ENCODE results near the gene INCA1. TPM values are rescaled to one million over a fixed set of nuclear protein-coding genes. Genes with fewer than 3 reads are reported as not detected.

The INCA1 gene
- total and polyA plus RNA-seq, 3 donors from 2014 or later: 32.6 to 64.4 (median 53.0) TPM

- 89 to 92% methylated on average over 15 of the region's 15 CpGs for WGBS, 2 donors
- no peaks in the 10 kb centered on the region for H3K9me3 ChIP-seq
- H3K27ac ChIP-seq: no peak overlapping the region
- H3K4me1 ChIP-seq: no peaks in the 10 kb centered on the region
- no peak overlapping the region for H3K4me3 ChIP-seq
- no peaks in the 10 kb centered on the region for H3K36me3 ChIP-seq (ENCODE audit: low read depth, missing control alignments)
- DNase-seq: no peak
- intact Hi-C loops (cut with DNase I; ENCODE audit: low total_unique reads): no loop called here
- no peaks in the 10 kb centered on the region for H3K27me3 ChIP-seq
- TF ChIP-seq, protein P1, sequence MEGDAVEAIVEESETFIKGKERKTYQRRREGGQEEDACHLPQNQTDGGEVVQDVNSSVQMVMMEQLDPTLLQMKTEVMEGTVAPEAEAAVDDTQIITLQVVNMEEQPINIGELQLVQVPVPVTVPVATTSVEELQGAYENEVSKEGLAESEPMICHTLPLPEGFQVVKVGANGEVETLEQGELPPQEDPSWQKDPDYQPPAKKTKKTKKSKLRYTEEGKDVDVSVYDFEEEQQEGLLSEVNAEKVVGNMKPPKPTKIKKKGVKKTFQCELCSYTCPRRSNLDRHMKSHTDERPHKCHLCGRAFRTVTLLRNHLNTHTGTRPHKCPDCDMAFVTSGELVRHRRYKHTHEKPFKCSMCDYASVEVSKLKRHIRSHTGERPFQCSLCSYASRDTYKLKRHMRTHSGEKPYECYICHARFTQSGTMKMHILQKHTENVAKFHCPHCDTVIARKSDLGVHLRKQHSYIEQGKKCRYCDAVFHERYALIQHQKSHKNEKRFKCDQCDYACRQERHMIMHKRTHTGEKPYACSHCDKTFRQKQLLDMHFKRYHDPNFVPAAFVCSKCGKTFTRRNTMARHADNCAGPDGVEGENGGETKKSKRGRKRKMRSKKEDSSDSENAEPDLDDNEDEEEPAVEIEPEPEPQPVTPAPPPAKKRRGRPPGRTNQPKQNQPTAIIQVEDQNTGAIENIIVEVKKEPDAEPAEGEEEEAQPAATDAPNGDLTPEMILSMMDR (IDR thresholded peaks at IDR 0.05): no peak
- no peak for TF ChIP-seq POLR2A (IDR thresholded peaks at IDR 0.05)
Measured at GRCh38 chr17:5042157-5043022, 45.1 kb upstream of the INCA1 start.

- Histone ChIP-seq H3K9me3 (no peaks in the 10 kb centered on the region), H3K4me3 (no peak within 1 kb of the TSS), H3K36me3 (ENCODE audit: low read depth, missing control alignments) (no peaks in the 10 kb centered on the region), H3K27ac (no peak within 1 kb of the TSS), H3K4me1 (no peaks in the 10 kb centered on the region), H3K27me3 (no peaks in the 10 kb centered on the region)
- intact Hi-C loops (cut with DNase I; ENCODE audit: low total_unique reads): no loop called here
- no peak for TF ChIP-seq POLR2A (IDR thresholded peaks at IDR 0.05)
- TF ChIP-seq, protein P1 (IDR thresholded peaks at IDR 0.05): no peak
- no peak for DNase-seq
- WGBS, 2 donors: 32 to 44% methylated on average over 23 to 24 of the region's 24 CpGs
Measured at GRCh38 chr17:5035315-5035714, 38.0 kb upstream of the INCA1 start, which contains the start of gene SLC52A1. TSS of gene SLC52A1 (minus strand) at chr17:5035426. CDS start at chr17:5034606, 820 bp downstream.

- no peak overlapping the region for H3K4me3 ChIP-seq
- no peak for DNase-seq
- H3K27ac ChIP-seq: no peak overlapping the region
- WGBS, 2 donors: 86 to 89% methylated on average over 8 to 14 of the region's 14 CpGs
- intact Hi-C loops (cut with DNase I; ENCODE audit: low total_unique reads): no loop called here
- no peaks in the 10 kb centered on the region for H3K4me1 ChIP-seq
- TF ChIP-seq POLR2A (IDR thresholded peaks at IDR 0.05): no peak
- TF ChIP-seq, protein P1 (IDR thresholded peaks at IDR 0.05): no peak
- H3K9me3 ChIP-seq: no peaks in the 10 kb centered on the region
- H3K27me3 ChIP-seq: no peaks in the 10 kb centered on the region
- no peaks in the 10 kb centered on the region for H3K36me3 ChIP-seq (ENCODE audit: low read depth, missing control alignments)
Measured at GRCh38 chr17:5034651-5035050, 37.3 kb upstream of the INCA1 start.

DNA sequence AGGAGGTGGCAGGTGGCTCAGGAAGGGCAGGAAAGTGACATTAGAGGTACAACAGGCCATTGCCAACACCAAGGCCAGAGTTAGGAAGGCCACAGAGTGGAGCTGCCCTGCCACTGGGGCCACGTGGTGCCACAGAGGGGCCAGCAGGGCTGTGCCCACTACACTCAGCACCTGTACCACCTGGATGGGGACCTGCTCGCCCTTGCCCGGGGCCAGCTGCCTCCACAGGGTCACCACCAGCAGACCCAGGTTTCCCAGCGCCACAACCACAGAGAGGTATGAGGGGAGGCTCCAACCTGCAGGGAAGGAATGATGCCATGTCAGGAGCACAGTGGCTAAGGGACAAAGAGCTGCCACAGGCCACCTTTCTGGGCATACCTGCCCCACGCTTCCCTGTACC, 36.7 kb upstream of the INCA1 start:
- 84 to 94% methylated on average over 2 to 5 of the region's 5 CpGs for WGBS, 2 donors
- intact Hi-C loops (cut with DNase I; ENCODE audit: low total_unique reads): no loop called here
- no peak for DNase-seq
- Histone ChIP-seq H3K9me3 (no peaks in the 10 kb centered on the region), H3K27ac (no peak overlapping the region), H3K36me3 (ENCODE audit: low read depth, missing control alignments) (no peaks in the 10 kb centered on the region), H3K27me3 (no peaks in the 10 kb centered on the region), H3K4me3 (no peak overlapping the region), H3K4me1 (no peaks in the 10 kb centered on the region)
- TF ChIP-seq, protein P1 (IDR thresholded peaks at IDR 0.05): no peak
- no peak for TF ChIP-seq POLR2A (IDR thresholded peaks at IDR 0.05)

Measured in testis (tissue), 3 donors.